Measurements from ENCODE around the gene MRPL11. TPM values are rescaled to one million over a fixed set of nuclear protein-coding genes. Genes with fewer than 3 reads are reported as not detected.

The MRPL11 gene
- total RNA-seq, 1 donor from 2014 or later, result 33.1 TPM

- Mint-ChIP-seq H3K27ac (ENCODE audit: unreplicated experiment) (no peak overlapping the region), H3K27me3 (ENCODE audit: low read depth, unreplicated experiment) (peaks cover 41% of the 10 kb centered on the region), H3K4me3 (ENCODE audit: unreplicated experiment) (no peak overlapping the region), H3K4me1 (ENCODE audit: low read depth, unreplicated experiment) (peaks cover 6% of the 10 kb centered on the region), H3K36me3 (ENCODE audit: low read depth, unreplicated experiment) (peaks cover 2% of the 10 kb centered on the region), H3K9me3 (ENCODE audit: unreplicated experiment) (no peaks in the 10 kb centered on the region)
- no peaks in the 10 kb centered on the region for H3K9me3 ChIP-seq (ENCODE audit: insufficient read depth, low read depth, low read length)
- H3K27me3 ChIP-seq (ENCODE audit: insufficient read depth, low read length), result peaks cover 17% of the 10 kb centered on the region
- H3K79me2 ChIP-seq (ENCODE audit: insufficient read depth, low read length), result no peaks in the 10 kb centered on the region
- H3K4me2 ChIP-seq (ENCODE audit: low read length), result no peak overlapping the region
- DNase-seq (ENCODE audit: low read depth) (no peak), FAIRE-seq (no peak)
- H2AFZ ChIP-seq (ENCODE audit: low read depth, low read length), result no peak overlapping the region
- H3K36me3 ChIP-seq (ENCODE audit: insufficient read depth, low read length), result no peaks in the 10 kb centered on the region
- no peaks in the 10 kb centered on the region for H3K4me1 ChIP-seq (ENCODE audit: insufficient read depth, low read length)
- H3K9ac ChIP-seq (ENCODE audit: low read length), result no peak overlapping the region
- H3K27ac ChIP-seq (ENCODE audit: low read depth, low read length), result no peak overlapping the region
- TF ChIP-seq EZH2 (IDR thresholded peaks at IDR 0.05; ENCODE audit: insufficient read depth, low read length), result no peak
- TF ChIP-seq CTCF (IDR thresholded peaks at IDR 0.05; ENCODE audit: insufficient read depth, low read depth, low read length), result no peak
- H4K20me1 ChIP-seq (ENCODE audit: insufficient read depth, low read length), result no peaks in the 10 kb centered on the region
- no peak overlapping the region for H3K4me3 ChIP-seq (ENCODE audit: insufficient read depth, low read depth, low read length)
Measured at GRCh38 chr11:66450560-66450959, 11.9 kb upstream of the MRPL11 start.

GRCh38 chr11:66448523-66448922, 9.9 kb upstream of the MRPL11 start:
- Histone ChIP-seq H3K4me2 (ENCODE audit: low read length) (no peak overlapping the region), H2AFZ (ENCODE audit: low read depth, low read length) (no peak overlapping the region), H3K4me1 (ENCODE audit: insufficient read depth, low read length) (no peaks in the 10 kb centered on the region), H3K36me3 (ENCODE audit: insufficient read depth, low read length) (no peaks in the 10 kb centered on the region), H4K20me1 (ENCODE audit: insufficient read depth, low read length) (no peaks in the 10 kb centered on the region), H3K79me2 (ENCODE audit: insufficient read depth, low read length) (no peaks in the 10 kb centered on the region), H3K27ac (ENCODE audit: low read depth, low read length) (no peak overlapping the region), H3K9ac (ENCODE audit: low read length) (no peak overlapping the region), H3K9me3 (ENCODE audit: insufficient read depth, low read depth, low read length) (peaks cover 1% of the 10 kb centered on the region), H3K4me3 (ENCODE audit: insufficient read depth, low read depth, low read length) (no peak overlapping the region), H3K27me3 (ENCODE audit: insufficient read depth, low read length) (peaks cover 11% of the 10 kb centered on the region)
- DNase-seq (ENCODE audit: low read depth) (no peak), FAIRE-seq (no peak)
- no peak for TF ChIP-seq EZH2 (IDR thresholded peaks at IDR 0.05; ENCODE audit: insufficient read depth, low read length)
- no peak for TF ChIP-seq CTCF (IDR thresholded peaks at IDR 0.05; ENCODE audit: insufficient read depth, low read depth, low read length)
- H3K4me1 Mint-ChIP-seq (ENCODE audit: low read depth, unreplicated experiment), result no peaks in the 10 kb centered on the region
- H3K27me3 Mint-ChIP-seq (ENCODE audit: low read depth, unreplicated experiment), result peaks cover 33% of the 10 kb centered on the region
- H3K27ac Mint-ChIP-seq (ENCODE audit: unreplicated experiment), result no peak overlapping the region
- H3K9me3 Mint-ChIP-seq (ENCODE audit: unreplicated experiment), result peaks cover 2% of the 10 kb centered on the region
- H3K36me3 Mint-ChIP-seq (ENCODE audit: low read depth, unreplicated experiment), result peaks cover 2% of the 10 kb centered on the region
- H3K4me3 Mint-ChIP-seq (ENCODE audit: unreplicated experiment), result no peak overlapping the region

GRCh38 chr11:66447012-66447411, 8.4 kb upstream of the MRPL11 start:
- Mint-ChIP-seq H3K4me3 (ENCODE audit: unreplicated experiment) (no peak overlapping the region), H3K27me3 (ENCODE audit: low read depth, unreplicated experiment) (peaks cover 29% of the 10 kb centered on the region), H3K9me3 (ENCODE audit: unreplicated experiment) (peaks cover 11% of the 10 kb centered on the region), H3K4me1 (ENCODE audit: low read depth, unreplicated experiment) (no peaks in the 10 kb centered on the region), H3K36me3 (ENCODE audit: low read depth, unreplicated experiment) (peaks cover 2% of the 10 kb centered on the region), H3K27ac (ENCODE audit: unreplicated experiment) (no peak overlapping the region)
- Histone ChIP-seq H3K27ac (ENCODE audit: low read depth, low read length) (no peak overlapping the region), H3K4me1 (ENCODE audit: insufficient read depth, low read length) (no peaks in the 10 kb centered on the region), H3K27me3 (ENCODE audit: insufficient read depth, low read length) (peaks cover 11% of the 10 kb centered on the region), H3K36me3 (ENCODE audit: insufficient read depth, low read length) (no peaks in the 10 kb centered on the region), H2AFZ (ENCODE audit: low read depth, low read length) (no peak overlapping the region), H3K79me2 (ENCODE audit: insufficient read depth, low read length) (no peaks in the 10 kb centered on the region), H3K4me2 (ENCODE audit: low read length) (no peak overlapping the region), H4K20me1 (ENCODE audit: insufficient read depth, low read length) (no peaks in the 10 kb centered on the region), H3K4me3 (ENCODE audit: insufficient read depth, low read depth, low read length) (no peak overlapping the region), H3K9me3 (ENCODE audit: insufficient read depth, low read depth, low read length) (peaks cover 11% of the 10 kb centered on the region), H3K9ac (ENCODE audit: low read length) (no peak overlapping the region)
- DNase-seq (ENCODE audit: low read depth), result no peak
- no peak for TF ChIP-seq EZH2 (IDR thresholded peaks at IDR 0.05; ENCODE audit: insufficient read depth, low read length)
- TF ChIP-seq CTCF (IDR thresholded peaks at IDR 0.05; ENCODE audit: insufficient read depth, low read depth, low read length), result no peak
- FAIRE-seq, result no peak
